Right lobe of liver (tissue), 6 donors: ENCODE data around the gene CNGB1. TPM values are rescaled to one million over a fixed set of nuclear protein-coding genes. Genes with fewer than 3 reads are reported as not detected.
"Not testable (repeated sequence)": the region's sequence is repeated elsewhere in the genome, so short reads cannot be mapped to it uniquely, and the experiment has no call there.

ENCODE experiments used
- ATAC-seq, 4 donors: fragments of 200-7000 bp; cut with Tn5 transposase; one replicate each; pipeline ENCODE4 v1.9.1; 2020; ENCODE audit warnings: mild to moderate bottlenecking in 4 of 4, moderate library complexity in 4 of 4
- DNase-seq, 3 donors: peaks; one replicate each; pipeline ENCODE4 v3.0.0-alpha.2; 2020
- H3K27ac ChIP-seq, 3 donors: fragments of 200-600 bp; one replicate each; pipeline ENCODE4 v1.8.0; 2022
- H3K27me3 ChIP-seq, 2 donors: fragments of 200-600 bp; one replicate each; pipeline ENCODE4 v1.8.0; 2022
- H3K36me3 ChIP-seq, 4 donors: fragments of 200-600 bp; sonication (generic) in 1 of 4; one replicate each; pipeline versions ENCODE4 v1.5.1 to v1.8.0; 2017 to 2022; ENCODE audit warnings: control low read depth in 1 of 4
- H3K4me1 ChIP-seq, 4 donors: fragments of 200-600 bp; sonication (generic) in 1 of 4; one replicate each; pipeline versions ENCODE4 v1.5.1 to v1.8.0; 2017 to 2022; ENCODE audit warnings: control low read depth in 1 of 4
- H3K4me3 ChIP-seq, 3 donors: fragments of 200-600 bp; one replicate each; pipeline ENCODE4 v1.8.0; 2022
- H3K9me3 ChIP-seq, 4 donors: fragments of 200-600 bp; sonication (generic) in 1 of 4; one replicate each; pipeline versions ENCODE4 v1.5.1 to v1.8.0; 2017 to 2022; ENCODE audit warnings: control low read depth in 1 of 4
- POLR2A ChIP-seq: fragments of 450-650 bp; IDR thresholded peaks from one replicate; pipeline ENCODE4 v1.6.1; 2017; ENCODE audit warnings: antibody characterized with exemption, mild to moderate bottlenecking
- WGBS: methylation state at CpG from one replicate; pipeline ENCODE4 v1.1.6; 2018; ENCODE audit warnings: low coverage, low lambda C conversion rate; ENCODE audit not compliant: insufficient coverage; ENCODE audit errors: missing lambda C conversion rate; 5-methylcytosine and 5-hydroxymethylcytosine counted together
- intact Hi-C, 2 donors: fragments of 100-400 bp; cut with DNase I; formaldehyde crosslinking; loops; one replicate each; pipeline versions ENCODE4 v1.11.2 to v1.14.1; 2022
- total RNA-seq, 6 experiments: library from RNA; depleted of rRNA in 2 of 6; stranded (reverse); fragments of >200 nt in 2 of 6; fragmentation: NEBNext Ultra II Directional in 3 of 6; extraction: Animal tissue kit (Norgen Biotek cat#: 25700) in 3 of 6; gene quantifications; one replicate each; pipeline versions ENCODE4 v1.1.0 to v1.2.4, GENCODE V29; 2016 to 2023
- TF ChIP-seq, protein P1 (sequence below), 4 donors: fragments of 200-600 bp in 3 of 4; fragments of 450-650 bp in 1 of 4; IDR thresholded peaks; one replicate each; pipeline versions ENCODE4 v1.5.1 to v1.8.0; 2016 to 2022; ENCODE audit warnings: antibody characterized with exemption in 4 of 4, mild to moderate bottlenecking in 2 of 4
- donor health status: DM: no; HTN: yes; CAD: no.
- donor health status: DM: no; HTN: no; CAD: no.
- donor health status: DM: no; HTN: no; CAD: no.
- donor health status: DM: no; HTN: yes; CAD: no.
- donor health status: DM: no; HTN: yes; CAD: no.

CNGB1 gene
- total RNA-seq, 6 experiments from 2014 or later: not detected

DNA sequence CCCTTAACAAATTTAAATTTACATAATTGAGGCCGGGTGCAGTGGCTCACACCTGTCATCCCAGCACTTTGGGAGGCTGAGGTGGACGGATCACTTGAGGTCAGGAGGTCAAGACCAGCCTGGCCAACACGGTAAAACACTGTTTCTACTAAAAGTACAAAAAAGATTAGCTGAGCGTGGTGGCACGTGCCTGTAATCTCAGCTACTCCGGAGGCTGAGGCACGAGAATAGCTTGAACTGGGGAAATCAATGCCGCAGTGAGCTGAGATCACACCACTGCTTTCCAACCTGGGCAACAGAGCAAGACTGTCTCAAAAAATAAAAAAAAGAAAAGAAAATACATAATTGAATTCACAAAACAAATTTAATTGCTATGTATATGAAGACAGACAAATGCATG, 112.3 kb downstream of the CNGB1 start:
- H3K36me3 ChIP-seq: no peaks in the 10 kb centered on the region
- peak overlapping the region in 1 of 3 donors; percentile 36 for H3K27ac ChIP-seq
- no peak overlapping the region for H3K4me3 ChIP-seq
- intact Hi-C loops: no loop called here
- H3K9me3 ChIP-seq: no peaks in the 10 kb centered on the region
- peaks cover 0 to 40% (median 16%) of the 10 kb centered on the region in 4 donors for H3K4me1 ChIP-seq
- no peaks in the 10 kb centered on the region for H3K27me3 ChIP-seq
- WGBS: 16% methylated on average over 8 of the region's 8 CpGs
- no peak for ATAC-seq
- TF ChIP-seq, protein P1, sequence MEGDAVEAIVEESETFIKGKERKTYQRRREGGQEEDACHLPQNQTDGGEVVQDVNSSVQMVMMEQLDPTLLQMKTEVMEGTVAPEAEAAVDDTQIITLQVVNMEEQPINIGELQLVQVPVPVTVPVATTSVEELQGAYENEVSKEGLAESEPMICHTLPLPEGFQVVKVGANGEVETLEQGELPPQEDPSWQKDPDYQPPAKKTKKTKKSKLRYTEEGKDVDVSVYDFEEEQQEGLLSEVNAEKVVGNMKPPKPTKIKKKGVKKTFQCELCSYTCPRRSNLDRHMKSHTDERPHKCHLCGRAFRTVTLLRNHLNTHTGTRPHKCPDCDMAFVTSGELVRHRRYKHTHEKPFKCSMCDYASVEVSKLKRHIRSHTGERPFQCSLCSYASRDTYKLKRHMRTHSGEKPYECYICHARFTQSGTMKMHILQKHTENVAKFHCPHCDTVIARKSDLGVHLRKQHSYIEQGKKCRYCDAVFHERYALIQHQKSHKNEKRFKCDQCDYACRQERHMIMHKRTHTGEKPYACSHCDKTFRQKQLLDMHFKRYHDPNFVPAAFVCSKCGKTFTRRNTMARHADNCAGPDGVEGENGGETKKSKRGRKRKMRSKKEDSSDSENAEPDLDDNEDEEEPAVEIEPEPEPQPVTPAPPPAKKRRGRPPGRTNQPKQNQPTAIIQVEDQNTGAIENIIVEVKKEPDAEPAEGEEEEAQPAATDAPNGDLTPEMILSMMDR (IDR thresholded peaks at IDR 0.05): no peak
- no peak for TF ChIP-seq POLR2A
- DNase-seq: no peak

DNA sequence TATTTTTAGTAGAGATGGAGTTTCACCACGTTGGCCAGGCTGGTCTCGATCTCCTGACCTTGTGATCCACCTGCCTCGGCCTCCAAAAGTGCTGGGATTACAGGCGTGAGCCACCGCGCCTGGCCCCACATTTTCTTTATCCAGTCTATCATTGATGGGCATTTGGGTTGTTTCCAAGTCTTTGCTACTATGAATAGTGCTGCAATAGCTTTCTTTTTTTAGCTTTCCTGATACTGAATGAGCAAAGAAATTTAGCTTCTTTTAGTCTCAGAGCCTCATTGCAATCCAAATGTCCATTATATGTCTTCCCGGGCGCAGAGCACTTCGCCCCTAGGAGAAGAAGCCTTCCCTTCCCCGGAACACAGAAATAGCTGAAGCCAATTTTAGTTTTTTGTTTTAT, 112.9 kb downstream of the CNGB1 start:
- ATAC-seq, H3K36me3 ChIP-seq, DNase-seq, intact Hi-C loops, H3K9me3 ChIP-seq, H3K4me3 ChIP-seq, H3K27me3 ChIP-seq, H3K27ac ChIP-seq: not testable (repeated sequence)
- peaks cover 0 to 33% (median 12%) of the 10 kb centered on the region in 4 donors for H3K4me1 ChIP-seq
- WGBS: 48% methylated on average over 9 of the region's 10 CpGs

DNA sequence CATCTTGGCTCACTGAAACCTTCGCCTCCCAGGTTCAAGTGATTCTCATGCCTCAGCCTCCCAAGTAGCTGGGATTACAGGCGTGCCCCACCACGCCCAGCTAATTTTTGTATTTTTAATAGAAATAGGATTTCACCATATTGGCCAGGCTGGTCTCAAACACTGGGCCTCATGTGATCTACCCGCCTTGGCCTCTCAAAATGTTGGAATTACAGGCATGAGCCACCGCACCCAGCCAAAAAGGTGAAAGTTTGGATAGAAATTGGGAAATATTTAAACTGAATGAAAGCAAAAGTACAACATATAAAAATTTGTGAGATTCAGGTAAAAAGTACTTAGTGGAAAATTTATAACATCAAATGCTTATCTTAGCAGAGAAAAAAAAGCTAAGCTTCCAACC, 115.7 kb downstream of the CNGB1 start:
- no peaks in the 10 kb centered on the region for H3K27me3 ChIP-seq
- no peak overlapping the region for H3K4me3 ChIP-seq
- ATAC-seq: peak in 2 of 4 donors; percentile 35 to 65
- no peaks in the 10 kb centered on the region for H3K9me3 ChIP-seq
- H3K27ac ChIP-seq: peak overlapping the region in 2 of 3 donors; percentile 10 to 24
- peaks cover 0 to 18% (median 7%) of the 10 kb centered on the region in 4 donors for H3K4me1 ChIP-seq
- intact Hi-C loops: no loop called here
- DNase-seq: no peak
- TF ChIP-seq, protein P1 (IDR thresholded peaks at IDR 0.05): no peak
- TF ChIP-seq POLR2A: no peak
- H3K36me3 ChIP-seq: no peaks in the 10 kb centered on the region
- WGBS: 64% methylated on average over 5 of the region's 5 CpGs

DNA sequence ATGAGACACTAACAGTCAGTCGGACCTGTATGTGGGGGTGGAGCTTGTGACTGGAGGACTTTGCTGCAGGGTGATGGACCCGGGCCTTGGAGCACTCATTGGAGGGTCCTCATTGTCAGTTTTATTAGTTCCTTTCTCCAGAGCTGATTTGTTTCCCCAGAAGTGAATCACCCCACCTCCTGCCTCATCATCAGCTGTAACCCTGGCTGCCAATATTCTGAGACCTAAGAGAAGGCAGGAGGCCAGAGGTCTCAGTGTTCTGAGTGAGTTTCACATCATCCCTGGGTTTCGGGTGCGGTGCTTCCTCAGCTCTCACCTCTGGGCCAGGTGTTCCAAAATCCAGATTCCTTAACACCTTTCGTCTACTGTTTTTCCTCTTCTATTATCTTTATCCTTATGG, 118.7 kb downstream of the CNGB1 start:
- H3K4me3 ChIP-seq: no peak overlapping the region
- no peak for DNase-seq
- no peak overlapping the region for H3K27ac ChIP-seq
- no peaks in the 10 kb centered on the region for H3K9me3 ChIP-seq
- no peak for ATAC-seq
- no peaks in the 10 kb centered on the region for H3K36me3 ChIP-seq
- WGBS: 68% methylated on average over 3 of the region's 5 CpGs
- no peaks in the 10 kb centered on the region for H3K27me3 ChIP-seq
- intact Hi-C loops: no loop called here
- H3K4me1 ChIP-seq: peaks cover 0 to 6% (median 0%) of the 10 kb centered on the region in 4 donors
- no peak for TF ChIP-seq POLR2A
- TF ChIP-seq, protein P1 (IDR thresholded peaks at IDR 0.05): no peak

DNA sequence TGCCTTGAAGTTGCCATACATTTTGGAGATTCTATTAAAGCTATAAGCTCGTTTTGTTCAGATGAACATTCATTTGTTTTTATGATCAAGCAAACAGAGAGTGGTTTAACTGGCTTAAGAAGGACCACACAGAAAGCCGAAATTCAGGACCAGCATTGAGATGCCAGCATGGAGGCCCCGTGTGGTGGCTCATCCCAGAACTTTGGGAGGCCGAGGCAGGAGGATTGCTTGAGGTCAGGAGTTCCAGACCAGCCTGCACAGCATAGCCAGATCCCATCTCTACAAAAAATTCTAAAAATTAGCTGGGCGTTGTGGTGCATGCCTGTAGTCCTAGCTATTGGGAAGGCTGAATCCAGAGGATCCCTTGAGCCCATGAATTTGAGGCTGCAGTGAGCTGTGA, 122.7 kb downstream of the CNGB1 start:
- Histone ChIP-seq H3K9me3 (no peaks in the 10 kb centered on the region), H3K4me3 (no peak overlapping the region), H3K27ac (no peak overlapping the region), H3K27me3 (no peaks in the 10 kb centered on the region), H3K36me3 (no peaks in the 10 kb centered on the region), H3K4me1 (no peaks in the 10 kb centered on the region)
- intact Hi-C loops: no loop called here
- no peak for TF ChIP-seq POLR2A
- TF ChIP-seq, protein P1 (IDR thresholded peaks at IDR 0.05): no peak
- 89% methylated on average over 5 of the region's 5 CpGs for WGBS
- DNase-seq: no peak
- no peak for ATAC-seq

DNA sequence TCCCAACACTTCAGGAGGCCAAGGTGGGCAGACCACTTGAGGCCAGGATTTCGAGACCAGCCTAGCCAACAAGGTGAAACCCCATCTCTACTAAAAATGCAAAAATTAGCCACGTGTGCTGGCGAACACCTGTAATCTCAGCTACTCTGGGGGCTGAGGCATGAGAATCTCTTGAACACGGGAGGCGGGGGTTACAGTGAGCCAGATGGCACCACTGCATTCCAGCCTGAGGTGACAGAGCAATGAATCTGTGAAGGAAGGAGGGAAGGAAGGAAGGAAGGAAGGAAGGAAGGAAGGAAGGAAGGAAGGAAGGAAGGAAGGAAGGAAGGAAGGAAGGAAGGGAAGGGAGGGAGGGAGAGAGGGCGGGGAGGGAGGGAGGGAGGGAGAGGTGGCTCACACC, 124.0 kb downstream of the CNGB1 start:
- H3K27ac ChIP-seq, H3K9me3 ChIP-seq, H3K4me1 ChIP-seq, DNase-seq, H3K36me3 ChIP-seq, ATAC-seq, intact Hi-C loops, H3K27me3 ChIP-seq, H3K4me3 ChIP-seq: not testable (repeated sequence)
- 77% methylated on average over 6 of the region's 6 CpGs for WGBS
